ENCODE results near the gene SYT17.

SYT17 gene

DNA sequence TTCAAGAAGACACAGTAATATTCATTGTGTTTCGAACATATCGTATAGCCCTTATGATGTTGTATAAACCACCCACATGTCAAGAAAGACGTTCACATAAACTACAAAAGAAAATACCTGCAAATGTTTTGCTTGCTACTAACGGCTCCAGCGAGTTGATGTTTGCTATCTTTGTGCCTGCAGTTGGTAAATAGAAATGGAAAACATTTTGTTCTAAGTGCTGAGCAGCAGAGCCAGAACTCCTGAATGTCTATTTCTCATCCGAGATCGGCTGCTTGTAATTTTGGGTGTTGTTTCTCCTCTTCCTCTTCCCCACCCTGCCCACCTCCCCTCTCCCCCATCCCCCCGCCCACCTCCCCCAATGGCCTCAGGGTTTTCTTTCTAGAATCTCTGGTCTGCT is 5.0 kb downstream of the SYT17 start:
- Histone ChIP-seq H3K9me3 (ENCODE audit: low read depth, low read length) (no peaks in the 10 kb centered on the region), H3K4me3 (no peak overlapping the region), H3K27ac (no peak overlapping the region), H3K36me3 (ENCODE audit: insufficient read depth, low read length) (no peaks in the 10 kb centered on the region), H3K9ac (ENCODE audit: insufficient read length) (no peak overlapping the region)
- TF ChIP-seq POLR2AphosphoS5 (IDR thresholded peaks at IDR 0.05; ENCODE audit: borderline replicate concordance, low read depth, low read length) (no peak), FOXP2 (optimal IDR thresholded peaks at IDR 0.05; ENCODE audit: control extremely low read depth, extremely low read length, insufficient read depth) (no peak), EZH2 (IDR thresholded peaks at IDR 0.05) (no peak)
- no peak for DNase-seq (ENCODE audit: low read depth, low spot score)

DNA sequence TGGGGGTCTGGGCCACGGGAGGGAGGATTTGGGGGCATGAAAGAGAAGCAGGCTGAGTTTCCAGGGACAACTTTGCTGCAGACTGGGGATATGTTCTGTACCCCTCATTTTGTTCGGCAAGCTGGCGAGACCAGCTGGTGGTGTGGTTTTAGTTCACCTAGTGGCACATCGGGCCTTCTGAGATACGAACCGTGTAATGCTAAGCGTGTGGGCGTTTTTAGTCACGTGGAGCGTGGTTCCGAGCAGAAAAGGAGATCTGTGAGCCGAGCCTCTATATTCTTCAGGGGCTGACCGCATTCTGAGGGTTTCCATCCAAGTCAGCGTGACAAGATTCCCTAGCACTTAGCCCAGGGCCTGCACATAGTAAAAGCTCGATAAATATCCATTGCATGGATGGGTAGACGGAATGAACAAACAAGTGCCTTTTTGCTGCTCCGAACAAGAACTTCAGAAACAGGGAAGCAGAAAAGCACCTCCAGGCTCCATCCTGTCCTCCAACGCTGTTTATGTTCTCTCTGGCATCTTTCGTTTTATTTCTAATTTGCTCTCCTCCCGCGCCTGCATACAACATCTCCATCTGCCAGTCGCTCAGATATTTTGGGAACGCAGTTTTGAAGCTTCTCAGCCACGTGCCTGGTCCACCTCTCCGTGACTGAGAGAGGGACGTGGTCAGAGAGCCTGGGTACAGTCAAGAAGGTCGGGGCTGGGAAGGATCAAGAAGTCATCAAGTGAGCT is 5.8 kb downstream of the SYT17 start:
- H3K9me3 ChIP-seq (ENCODE audit: low read depth, low read length) = no peaks in the 10 kb centered on the region
- H3K4me3 ChIP-seq = no peak overlapping the region
- no peak for DNase-seq (ENCODE audit: low read depth, low spot score)
- no peak overlapping the region for H3K27ac ChIP-seq
- TF ChIP-seq POLR2AphosphoS5 (IDR thresholded peaks at IDR 0.05; ENCODE audit: borderline replicate concordance, low read depth, low read length) (no peak), EZH2 (IDR thresholded peaks at IDR 0.05) (no peak), FOXP2 (optimal IDR thresholded peaks at IDR 0.05; ENCODE audit: control extremely low read depth, extremely low read length, insufficient read depth) (no peak)
- H3K9ac ChIP-seq (ENCODE audit: insufficient read length) = no peak overlapping the region
- no peaks in the 10 kb centered on the region for H3K36me3 ChIP-seq (ENCODE audit: insufficient read depth, low read length)

DNA sequence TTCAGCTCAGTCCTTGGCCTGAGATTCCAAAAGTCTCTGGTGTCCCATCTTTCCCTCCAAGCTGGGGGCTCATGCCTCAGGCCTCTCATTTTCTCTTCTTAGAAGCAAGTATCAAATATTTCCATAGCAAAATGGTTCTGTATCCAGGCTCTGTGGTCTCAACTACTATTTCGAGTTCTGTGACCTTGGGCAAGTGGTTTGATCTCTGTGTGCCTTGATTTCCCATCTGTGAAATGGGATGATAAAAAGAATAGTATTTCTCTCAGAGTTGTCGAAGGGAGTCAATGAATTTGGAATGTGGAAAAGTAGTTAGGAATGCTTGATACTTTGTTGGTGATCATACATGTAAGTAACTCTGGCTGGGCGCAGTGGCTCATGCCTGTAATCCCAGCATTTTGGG is 6.4 kb downstream of the SYT17 start:
- TF ChIP-seq POLR2AphosphoS5 (IDR thresholded peaks at IDR 0.05; ENCODE audit: borderline replicate concordance, low read depth, low read length) (no peak), FOXP2 (optimal IDR thresholded peaks at IDR 0.05; ENCODE audit: control extremely low read depth, extremely low read length, insufficient read depth) (no peak), EZH2 (IDR thresholded peaks at IDR 0.05) (no peak)
- H3K9ac ChIP-seq (ENCODE audit: insufficient read length) = no peak overlapping the region
- no peaks in the 10 kb centered on the region for H3K36me3 ChIP-seq (ENCODE audit: insufficient read depth, low read length)
- DNase-seq (ENCODE audit: low read depth, low spot score) = no peak
- H3K4me3 ChIP-seq = no peak overlapping the region
- no peak overlapping the region for H3K27ac ChIP-seq
- no peaks in the 10 kb centered on the region for H3K9me3 ChIP-seq (ENCODE audit: low read depth, low read length)

- Histone ChIP-seq H3K4me3 (no peak overlapping the region), H3K27ac (no peak overlapping the region), H3K9ac (ENCODE audit: insufficient read length) (no peak overlapping the region), H3K36me3 (ENCODE audit: insufficient read depth, low read length) (no peaks in the 10 kb centered on the region), H3K9me3 (ENCODE audit: low read depth, low read length) (no peaks in the 10 kb centered on the region)
- no peak for TF ChIP-seq FOXP2 (optimal IDR thresholded peaks at IDR 0.05; ENCODE audit: control extremely low read depth, extremely low read length, insufficient read depth)
- TF ChIP-seq POLR2AphosphoS5 (IDR thresholded peaks at IDR 0.05; ENCODE audit: borderline replicate concordance, low read depth, low read length) = no peak
- no peak for TF ChIP-seq EZH2 (IDR thresholded peaks at IDR 0.05)
- no peak for DNase-seq (ENCODE audit: low read depth, low spot score)
Observed at GRCh38 chr16:19175492-19176262, 7.6 kb downstream of the SYT17 start.

- TF ChIP-seq FOXP2 (optimal IDR thresholded peaks at IDR 0.05; ENCODE audit: control extremely low read depth, extremely low read length, insufficient read depth) = no peak
- TF ChIP-seq EZH2 (IDR thresholded peaks at IDR 0.05) = no peak
- TF ChIP-seq POLR2AphosphoS5 (IDR thresholded peaks at IDR 0.05; ENCODE audit: borderline replicate concordance, low read depth, low read length) = no peak
- DNase-seq (ENCODE audit: low read depth, low spot score) = no peak
- no peak overlapping the region for H3K9ac ChIP-seq (ENCODE audit: insufficient read length)
- H3K27ac ChIP-seq = no peak overlapping the region
- H3K4me3 ChIP-seq = no peak overlapping the region
- H3K36me3 ChIP-seq (ENCODE audit: insufficient read depth, low read length) = no peaks in the 10 kb centered on the region
- H3K9me3 ChIP-seq (ENCODE audit: low read depth, low read length) = no peaks in the 10 kb centered on the region
Observed at GRCh38 chr16:19177111-19177739, 9.2 kb downstream of the SYT17 start.

DNA sequence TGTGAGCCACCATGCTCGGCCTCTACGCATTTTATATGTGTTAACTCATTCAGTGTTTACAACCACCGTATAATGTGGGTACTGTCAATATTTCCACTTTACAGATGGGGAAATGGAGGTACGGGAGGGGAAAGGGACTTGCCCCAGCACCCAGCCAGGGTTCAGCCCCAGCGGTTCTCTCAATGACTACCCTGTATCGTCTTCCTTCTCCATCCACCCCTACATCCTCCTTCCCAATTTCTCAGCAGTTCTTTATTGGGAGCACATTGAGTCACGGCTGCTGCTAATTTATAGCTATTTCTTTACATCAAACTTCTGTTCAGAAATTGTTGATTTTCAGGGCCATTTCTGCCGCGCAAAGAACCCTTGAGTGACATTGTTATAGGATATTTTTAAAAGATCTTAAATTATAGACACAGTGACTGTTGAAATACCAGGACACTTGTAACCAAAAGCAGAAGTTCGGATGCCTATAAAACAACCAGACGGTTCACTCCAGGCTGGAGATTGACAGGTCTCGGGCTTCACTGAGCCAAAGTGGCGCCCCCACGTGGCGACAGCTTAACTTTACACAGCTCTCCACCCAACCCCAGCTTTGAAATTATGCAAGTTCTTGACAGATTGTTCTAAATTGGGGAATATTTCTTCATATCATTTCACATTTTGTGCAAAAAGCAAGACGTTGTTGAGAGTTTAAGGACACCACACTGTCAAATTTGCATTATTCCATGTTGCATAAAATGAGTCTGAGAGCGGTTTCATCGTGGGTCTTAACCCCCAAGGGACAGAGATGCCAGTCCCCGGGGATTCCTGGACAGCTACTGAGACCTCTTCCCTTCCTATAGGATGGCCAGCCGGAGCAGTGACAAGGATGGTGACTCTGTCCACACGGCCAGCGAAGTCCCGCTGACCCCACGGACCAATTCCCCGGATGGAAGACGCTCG is 11.8 kb downstream of the SYT17 start:
- Histone ChIP-seq H3K9ac (ENCODE audit: insufficient read length) (no peak overlapping the region), H3K4me3 (no peak overlapping the region), H3K9me3 (ENCODE audit: low read depth, low read length) (no peaks in the 10 kb centered on the region), H3K27ac (no peak overlapping the region), H3K36me3 (ENCODE audit: insufficient read depth, low read length) (no peaks in the 10 kb centered on the region)
- TF ChIP-seq POLR2AphosphoS5 (IDR thresholded peaks at IDR 0.05; ENCODE audit: borderline replicate concordance, low read depth, low read length) (no peak), FOXP2 (optimal IDR thresholded peaks at IDR 0.05; ENCODE audit: control extremely low read depth, extremely low read length, insufficient read depth) (no peak), EZH2 (IDR thresholded peaks at IDR 0.05) (no peak)
- DNase-seq (ENCODE audit: low read depth, low spot score) = no peak

DNA sequence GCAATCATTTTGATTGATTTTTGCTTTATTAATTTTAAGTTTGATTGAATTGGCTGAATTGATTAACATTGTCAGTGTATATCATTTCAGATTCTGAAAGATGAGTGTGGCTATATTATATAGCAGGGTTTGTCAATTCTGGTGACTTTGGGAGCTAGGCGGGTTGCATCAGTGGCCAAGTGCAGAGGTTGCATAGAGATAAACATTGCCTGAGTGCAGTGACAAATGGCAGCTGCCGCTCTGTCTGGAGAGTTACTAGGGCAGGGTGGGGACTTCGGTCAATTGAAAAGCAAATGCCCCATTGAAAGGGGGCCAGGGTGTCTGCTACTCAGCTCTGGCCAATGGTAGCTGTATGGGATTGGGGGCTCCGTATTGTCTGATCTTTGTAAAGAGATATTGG is 12.7 kb downstream of the SYT17 start:
- H3K36me3 ChIP-seq (ENCODE audit: insufficient read depth, low read length) = no peaks in the 10 kb centered on the region
- H3K27ac ChIP-seq = no peak overlapping the region
- no peak for DNase-seq (ENCODE audit: low read depth, low spot score)
- H3K4me3 ChIP-seq = no peak overlapping the region
- no peak for TF ChIP-seq EZH2 (IDR thresholded peaks at IDR 0.05)
- no peak for TF ChIP-seq POLR2AphosphoS5 (IDR thresholded peaks at IDR 0.05; ENCODE audit: borderline replicate concordance, low read depth, low read length)
- no peak for TF ChIP-seq FOXP2 (optimal IDR thresholded peaks at IDR 0.05; ENCODE audit: control extremely low read depth, extremely low read length, insufficient read depth)
- no peak overlapping the region for H3K9ac ChIP-seq (ENCODE audit: insufficient read length)
- no peaks in the 10 kb centered on the region for H3K9me3 ChIP-seq (ENCODE audit: low read depth, low read length)

Measured in SK-N-MC (cell line).